Inflammatory macrophage treated with lipopolysaccharide for 4 hours (primary cell): ENCODE data around the gene SUSD3.

Experiments used
- DNase-seq: peaks from one replicate; pipeline ENCODE4 v3.0.0-alpha.2; 2020

SUSD3 gene

DNA sequence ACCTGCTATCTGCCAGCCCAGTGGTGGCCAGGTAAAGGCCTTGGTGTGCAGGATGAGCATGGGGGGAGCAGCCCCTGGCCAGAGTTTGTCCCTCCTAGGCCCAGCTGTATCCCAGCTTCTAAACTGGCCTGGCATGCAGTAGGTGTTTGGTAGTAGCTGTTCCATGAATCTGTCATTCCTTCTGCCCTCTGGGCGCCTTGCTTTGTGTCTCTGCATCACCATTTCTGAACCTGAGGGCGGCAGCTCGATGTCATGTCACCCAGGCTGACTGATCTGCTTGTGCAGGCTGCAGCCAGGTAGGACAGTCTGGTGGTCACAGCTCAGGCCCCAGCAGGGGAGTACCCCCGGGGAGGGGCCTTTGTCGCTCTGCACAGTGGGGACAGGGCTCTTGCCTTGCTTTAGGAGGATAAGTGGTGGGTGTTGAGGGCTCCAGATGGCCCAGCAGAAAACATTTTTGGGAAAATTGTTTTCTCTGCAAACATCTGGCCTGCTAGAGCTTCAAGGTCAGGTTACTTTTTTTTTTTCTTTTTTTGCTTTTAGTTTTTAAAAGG is 4.6 kb upstream of the SUSD3 start:
- DNase-seq: no peak

DNA sequence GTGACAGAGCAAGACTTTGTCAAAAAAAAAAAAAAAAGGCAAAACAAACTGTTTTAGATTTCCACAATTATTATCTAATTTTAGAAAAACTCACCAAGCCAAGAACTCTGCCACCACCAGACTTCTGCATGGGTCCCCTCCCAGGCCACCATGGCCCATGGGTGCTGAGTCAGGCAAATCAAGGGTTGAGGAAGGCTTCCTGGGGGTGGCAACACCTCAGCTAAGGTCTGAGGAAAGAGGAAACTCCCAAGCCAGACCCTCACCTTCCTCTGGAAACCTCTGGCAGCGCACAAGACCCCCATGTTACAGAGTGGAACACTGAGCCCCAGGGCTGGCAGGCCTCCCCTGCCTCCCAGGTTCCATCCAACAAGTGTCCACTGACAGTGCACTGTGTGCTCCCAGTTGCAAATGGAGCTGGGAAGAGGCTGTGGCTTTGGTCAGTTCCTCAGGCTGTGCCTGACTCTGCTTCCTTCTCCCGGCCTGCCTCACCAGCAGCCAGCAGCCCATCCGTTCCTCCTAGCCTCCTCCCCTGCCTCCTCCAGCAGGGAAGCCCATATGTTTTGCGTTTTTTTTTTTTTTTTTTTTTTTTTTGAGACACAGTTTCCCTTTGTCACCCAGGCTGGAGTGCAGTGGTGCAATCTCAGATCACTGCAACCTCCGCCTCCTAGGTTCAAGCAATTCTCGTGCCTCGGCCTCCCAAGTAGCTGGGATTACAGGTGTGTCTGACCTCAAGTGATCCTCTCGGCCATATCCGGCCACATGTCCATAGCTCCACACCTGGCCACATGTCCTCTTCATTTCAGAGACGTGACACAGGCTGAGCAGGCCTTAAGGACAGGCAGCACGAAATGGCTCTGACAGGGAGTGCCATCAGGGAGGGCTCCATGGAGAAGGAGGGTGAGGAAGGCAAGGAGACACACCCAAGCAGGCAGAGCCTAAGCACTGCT is 3.5 kb upstream of the SUSD3 start:
- DNase-seq: peak; percentile 48

DNA sequence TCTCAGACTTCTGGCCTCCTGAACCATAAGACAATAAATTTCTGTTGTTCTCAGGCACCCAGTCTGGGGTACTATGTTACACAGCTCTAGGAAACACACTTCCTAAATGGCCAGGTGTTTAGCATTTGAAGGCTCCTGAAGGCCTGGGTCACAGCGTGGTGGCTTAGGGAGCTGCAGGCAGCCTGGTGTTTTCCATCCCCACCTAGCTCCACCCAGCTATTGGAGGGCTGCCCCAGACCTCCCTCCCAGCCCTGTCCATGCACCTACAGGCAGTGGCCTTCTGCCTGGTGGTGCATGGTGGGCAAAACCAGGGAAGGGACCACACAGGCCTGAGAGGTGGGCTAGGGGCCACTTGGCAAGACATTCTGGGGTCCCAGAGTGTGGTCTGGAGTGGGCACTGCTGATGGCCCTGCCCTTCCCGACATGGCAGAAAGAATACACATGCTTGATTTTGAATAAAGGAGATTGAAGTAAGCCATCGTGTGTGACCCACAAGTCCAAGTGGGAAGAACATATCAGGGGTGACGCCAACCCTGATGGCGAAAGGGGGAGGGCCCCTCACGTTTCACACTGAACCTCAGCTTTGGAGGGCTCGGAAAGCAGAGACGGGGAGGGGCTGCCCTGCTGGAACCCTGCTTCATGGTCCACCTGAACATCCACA is 1.3 kb upstream of the SUSD3 start:
- no peak for DNase-seq

DNA sequence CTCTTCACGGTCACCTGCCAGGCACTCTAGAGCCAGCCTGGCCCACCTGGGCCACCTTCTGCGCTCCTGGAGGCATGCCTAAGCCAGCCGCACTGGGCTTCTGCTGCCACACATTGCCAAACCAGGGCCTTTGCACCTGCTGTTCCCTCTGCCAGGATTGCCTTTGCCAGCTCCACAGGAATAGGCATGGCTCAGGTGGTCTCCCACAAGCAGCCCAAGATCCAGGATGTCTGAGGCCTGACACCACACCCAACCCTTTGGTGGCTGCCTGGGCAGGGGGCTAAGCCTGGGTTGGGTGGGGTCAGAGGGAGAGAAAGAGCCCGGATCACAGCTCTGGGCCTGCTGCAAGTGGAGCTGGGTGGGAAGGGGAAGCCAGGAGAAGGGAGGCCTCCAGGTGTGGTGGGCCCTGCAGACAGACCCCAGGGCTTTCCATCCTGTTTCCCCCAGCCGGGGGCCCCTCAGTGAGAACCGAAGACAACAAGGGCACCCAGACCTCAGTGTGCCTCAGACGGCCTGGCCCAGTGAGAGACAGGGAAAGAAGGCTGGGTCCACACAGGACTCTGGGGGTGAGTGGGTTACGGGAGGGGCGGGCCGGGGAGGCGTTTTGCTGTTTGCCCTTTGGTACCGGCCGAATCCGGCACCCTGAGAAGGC is 672 bp upstream of the SUSD3 start:
- no peak for DNase-seq

DNA sequence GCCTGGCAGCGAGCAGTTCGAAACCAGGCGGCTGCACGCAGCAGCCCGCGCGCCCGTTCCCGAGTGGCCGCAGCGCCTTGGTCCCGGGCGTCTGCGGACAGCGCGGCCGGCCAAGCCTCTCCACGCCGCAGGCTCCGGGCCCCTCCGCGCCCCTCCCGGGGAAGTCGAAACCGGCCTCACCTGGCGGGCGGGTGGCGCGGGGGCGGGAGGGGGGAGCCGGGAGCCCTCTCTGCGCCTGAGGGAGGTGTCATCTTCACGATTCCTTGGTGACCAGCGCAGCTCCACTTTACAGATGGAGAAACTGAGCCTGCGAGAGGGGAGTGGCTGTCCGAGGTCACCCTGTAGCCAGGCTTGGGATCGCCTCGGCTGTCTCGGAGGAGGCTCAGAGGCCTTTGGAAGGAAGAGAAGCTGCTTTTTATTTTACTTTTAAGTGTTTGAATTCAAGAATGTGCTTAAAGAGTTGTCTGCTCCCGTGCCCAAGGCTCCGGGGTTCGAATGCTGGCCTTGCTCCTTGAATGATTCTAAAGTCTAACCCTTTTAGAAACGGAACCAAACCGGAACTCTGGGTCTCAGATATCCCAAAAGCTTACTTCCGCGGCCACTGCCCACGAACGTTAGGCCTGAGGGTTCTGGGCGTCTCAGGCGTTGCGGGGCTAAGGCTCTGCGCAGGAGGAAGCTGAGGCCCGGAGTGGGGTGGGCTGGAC is 662 bp downstream of the SUSD3 start:
- peak; percentile 49 for DNase-seq

DNA sequence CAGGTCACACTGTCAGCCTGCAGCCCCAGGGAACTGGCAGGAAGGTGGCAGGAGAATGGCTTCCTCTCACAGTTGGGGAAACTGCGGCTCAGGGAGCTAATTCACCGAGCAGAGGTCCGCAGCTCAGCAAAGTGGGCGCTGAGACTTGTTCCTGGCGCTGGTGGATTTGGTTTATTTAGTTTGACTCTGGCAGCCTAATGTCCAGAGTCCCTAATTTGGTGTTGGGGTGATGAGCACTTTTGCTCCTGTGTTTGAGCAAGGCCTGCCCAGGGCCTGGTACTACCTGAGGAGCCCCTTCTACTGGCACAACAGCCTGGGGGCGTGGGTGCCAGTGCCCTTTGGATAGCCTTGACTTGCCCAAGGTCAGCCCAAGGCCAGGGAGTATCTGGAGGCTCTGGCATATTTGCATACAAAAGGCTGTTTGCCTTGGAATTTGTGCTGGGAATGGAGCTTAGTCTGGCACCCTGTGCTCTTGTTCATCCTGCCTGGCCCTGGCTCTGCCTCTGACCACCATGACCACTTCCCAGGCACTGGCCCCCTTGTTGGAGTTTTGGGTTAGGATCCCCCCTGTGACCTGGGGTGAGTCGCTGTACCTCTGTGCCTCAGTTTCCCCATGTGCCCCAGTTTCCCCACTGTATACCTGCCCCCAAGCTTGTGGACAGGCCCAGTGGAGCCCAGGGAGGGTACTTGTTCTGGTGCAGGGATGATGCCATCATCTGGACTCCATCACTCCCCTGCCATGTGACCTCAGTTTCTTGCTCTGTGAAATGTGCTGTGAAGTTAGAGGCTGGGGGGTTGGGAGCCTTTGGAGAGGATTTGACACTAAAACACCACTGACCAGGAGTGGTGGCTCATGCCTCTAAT is 1.4 kb downstream of the SUSD3 start:
- no peak for DNase-seq

DNA sequence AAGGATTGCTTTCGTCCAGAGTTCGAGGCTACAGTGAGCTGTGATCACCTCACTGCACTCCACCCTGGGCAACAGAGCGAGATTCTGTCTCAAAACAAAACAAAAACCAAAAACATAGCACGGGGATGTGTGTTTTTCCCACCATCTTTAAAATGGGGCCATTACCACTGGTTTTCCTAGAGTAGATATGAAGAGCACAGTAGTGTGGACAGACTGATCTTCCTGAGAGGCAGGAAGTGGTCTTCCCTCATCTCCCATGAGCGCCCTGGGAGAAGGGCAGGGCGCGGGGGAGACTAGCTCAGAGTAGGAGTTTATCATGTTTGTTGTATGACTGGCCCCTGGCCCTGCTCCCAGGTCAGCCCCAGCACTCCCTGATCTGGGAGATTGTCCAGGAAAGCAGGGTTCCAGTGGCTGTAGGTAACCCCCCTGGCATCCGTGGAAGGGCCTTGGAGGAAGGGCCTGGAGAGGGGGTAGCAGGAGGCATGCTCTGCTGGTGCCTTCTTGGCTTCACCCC is 2.3 kb downstream of the SUSD3 start:
- DNase-seq: peak; percentile 22

DNA sequence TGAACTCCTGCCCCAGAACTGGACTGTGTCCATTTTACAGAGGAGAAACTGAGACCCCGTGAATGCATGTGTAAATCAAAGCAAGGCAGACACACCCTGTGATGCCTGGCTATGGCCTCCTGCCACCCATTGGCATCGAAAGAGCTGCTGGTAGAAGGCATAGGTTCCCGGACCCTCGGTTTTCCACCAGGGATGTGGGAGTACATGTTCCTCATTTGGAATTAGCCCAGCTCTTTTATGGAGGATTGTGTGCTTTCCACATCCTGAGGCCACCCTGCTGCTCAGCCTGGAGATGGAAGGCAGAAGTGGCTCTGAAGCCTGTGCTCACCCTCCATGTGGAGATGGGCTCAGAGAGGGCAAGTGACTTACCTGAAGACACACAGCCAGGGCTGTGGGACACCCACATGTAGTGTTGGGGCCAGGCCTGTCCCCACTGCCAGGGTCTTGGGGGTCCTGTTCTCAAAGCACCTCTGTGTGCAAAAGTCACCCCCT is 2.8 kb downstream of the SUSD3 start:
- no peak for DNase-seq

DNA sequence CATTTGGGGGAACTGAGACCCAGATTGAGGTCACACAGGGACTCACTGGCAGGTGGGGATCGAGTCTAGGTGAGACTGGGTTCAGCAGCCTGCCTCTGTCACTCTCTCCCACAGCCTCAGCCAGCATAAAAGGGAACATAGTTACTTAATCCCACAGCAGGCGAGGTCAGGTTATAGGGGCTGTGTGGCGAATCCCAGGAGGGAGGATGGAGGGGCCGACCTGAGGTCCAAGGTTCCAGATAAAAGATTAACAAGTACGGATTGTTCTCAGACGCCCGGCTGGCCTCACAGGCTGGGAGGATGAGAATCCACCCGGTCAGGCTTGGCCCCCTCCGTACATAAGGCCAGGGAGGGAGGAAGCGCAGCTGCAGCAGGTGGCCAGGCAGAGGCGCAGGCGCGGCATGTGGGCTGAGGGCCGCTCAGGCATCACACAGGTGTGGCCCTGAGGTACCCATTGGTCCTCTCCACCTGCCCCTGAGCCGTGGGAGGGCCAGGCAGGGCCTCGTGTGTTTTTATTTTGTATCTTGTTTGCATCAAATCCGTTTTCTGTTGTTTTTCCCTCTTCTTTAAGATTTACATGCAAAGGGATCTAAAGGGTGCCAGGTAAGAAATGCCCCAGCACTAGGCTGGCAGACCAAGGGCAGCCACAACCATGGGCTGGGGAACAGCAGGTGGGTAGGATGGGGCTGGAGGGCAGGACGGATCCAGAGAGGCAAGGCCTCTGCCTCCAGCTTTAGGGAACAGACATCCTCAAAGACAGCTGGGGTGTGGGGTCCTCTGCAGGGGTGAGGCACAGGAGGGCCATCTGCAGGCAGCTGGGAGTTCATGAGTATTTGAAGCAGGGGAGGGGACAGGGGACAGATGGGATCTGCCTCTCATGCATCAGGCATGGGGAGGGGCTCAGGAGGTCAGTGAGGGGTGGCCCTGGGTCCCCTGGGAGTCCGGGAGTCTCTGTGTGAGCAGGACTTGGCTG is 3.6 kb downstream of the SUSD3 start:
- no peak for DNase-seq

DNA sequence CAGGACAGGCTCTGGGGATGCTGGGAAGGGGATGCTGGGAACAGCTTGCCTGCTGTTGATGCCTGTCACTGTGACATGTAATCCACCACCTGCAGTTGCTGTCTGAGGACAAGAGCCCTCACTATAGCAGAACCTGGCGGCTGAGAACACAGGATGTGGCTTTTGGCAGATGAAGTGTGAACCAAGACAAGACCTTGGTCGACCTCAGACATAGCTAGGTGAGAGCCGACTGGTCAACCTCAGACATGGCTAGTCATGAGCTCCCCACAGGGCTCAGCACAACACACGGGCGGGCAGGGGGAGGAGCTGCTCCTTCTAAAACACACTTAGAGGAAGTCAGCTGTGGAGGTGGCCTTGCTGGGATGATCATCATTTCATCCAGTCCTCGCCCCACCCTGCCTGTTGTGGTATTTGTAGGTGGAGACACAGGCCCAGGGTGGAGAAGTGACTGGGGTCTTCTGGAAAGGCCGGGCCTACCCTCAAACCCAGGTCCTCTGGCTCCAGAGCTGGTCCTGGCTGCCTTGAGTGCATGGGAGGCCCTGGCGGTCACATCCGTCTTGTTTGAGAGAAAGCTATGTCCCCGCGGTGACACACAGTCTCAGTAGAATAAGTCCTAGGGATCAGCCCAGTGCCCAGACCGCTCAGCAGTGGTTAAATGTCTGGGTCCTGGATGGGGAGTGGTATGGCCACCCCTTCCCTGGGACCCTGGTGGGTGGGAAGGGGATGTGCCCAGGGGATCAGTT is 6.1 kb downstream of the SUSD3 start:
- peak; percentile 64 for DNase-seq

DNA sequence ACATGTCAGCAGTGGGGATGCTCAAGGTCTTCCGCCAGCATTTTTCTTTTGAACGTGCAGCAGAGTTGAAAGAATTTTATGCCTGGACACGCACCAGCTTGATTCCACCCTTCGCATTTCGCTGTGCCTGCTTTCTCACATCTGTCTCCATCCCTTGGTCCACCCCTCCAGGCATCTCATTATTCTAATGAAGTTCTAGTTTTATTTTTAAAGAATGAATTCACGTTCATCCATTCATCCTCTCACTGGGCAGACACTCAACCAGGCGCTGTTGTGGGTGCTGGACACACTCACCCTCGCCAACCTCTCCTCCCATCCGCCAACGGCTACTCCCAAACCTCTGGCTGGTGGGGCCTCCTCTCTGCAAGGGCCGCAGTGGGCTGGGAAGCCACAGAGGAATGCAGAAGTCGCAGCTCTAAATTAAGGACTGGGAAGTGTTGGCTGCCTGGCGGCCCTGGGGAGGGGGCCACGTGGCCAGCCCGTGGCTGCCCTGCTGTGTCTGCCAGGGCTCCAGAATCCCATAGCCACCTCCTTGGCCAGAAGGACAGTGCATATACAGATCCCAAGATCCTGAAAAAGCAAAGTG is 6.7 kb downstream of the SUSD3 start:
- peak; percentile 22 for DNase-seq

DNA sequence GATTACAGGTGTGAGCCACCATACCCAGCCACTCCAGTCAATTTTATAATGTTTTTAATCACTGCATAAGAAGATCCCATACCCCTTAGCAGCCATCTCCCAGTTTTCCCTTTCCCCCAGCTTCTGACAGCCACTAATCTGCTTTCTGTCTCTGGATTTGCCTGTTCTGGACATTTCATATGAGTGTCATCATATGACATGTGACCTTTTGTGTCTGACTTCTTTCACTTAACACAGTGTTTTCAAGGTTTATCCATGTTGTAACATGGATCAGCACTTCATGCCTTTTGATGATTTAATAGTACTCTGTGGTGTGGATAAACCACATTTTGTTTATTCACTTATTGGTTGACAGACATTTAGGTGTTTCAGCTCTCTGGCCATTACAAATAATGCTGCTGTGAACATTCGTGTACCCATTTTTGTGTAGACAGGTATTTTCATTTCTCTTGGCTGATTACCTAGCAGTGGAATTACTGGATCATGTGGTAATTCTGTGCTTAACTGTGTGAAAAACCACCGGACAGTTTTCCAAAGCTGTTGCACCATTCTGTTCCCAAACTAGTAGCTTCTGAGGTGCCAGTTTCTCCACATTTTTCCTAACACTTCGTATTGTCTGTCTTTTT is 8.6 kb downstream of the SUSD3 start:
- peak; percentile 60 for DNase-seq

DNA sequence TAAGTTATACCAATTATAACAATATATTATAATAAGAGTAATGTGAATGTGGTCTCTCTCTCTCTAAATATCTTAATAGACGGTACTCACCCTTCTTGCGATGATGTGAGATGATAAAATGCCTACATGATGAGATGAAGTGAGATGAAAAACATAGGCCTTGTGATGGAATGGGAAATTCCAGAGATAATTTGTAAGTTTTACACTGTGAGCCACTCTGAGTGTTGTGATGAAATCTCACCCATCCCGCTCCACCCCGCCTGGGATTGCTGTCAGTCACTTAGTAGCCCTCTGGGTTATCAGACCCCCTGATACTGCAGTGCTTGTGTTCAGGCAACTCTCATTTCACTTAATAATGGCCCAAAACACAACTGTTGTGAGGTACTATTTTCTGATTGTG is 10.5 kb downstream of the SUSD3 start:
- DNase-seq: no peak

DNA sequence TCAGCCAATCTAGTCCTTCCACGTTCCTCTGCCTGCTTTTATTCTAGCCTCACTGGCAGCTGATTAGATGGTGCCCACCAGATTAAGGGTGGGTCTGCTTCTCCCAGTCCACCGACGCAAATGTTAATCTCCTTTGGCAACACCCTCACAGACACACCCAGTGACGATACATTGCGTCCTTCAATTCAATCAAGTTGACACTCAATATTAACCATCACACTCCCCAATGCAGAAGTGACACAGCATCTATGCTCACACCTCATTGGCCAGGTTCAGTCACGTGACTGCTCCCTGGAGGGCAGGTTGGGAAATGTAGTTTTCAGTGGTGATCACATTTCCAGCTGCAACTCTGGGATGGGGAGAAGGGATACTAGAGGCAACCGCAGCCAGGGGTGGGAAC is 13.0 kb downstream of the SUSD3 start:
- no peak for DNase-seq

DNA sequence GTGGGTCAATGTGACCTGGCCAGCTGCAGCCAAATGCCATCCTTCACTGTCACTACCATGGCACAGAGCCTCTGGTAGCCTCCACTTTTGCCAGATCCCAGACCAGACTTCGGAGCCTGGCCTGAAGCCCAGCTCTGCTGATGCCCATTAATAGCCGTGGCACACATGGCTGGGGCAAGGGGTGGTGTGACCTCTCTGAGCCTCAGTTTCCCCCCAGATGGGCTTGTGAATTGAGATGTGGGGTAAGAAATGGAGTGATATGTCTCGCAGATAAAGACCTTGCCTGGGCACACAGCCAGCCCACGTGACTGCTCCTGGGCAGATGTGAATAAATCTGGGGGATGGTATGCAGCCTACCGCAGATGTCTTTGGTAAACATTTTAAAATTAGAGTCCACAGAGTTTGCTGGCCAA is 13.9 kb downstream of the SUSD3 start:
- DNase-seq: no peak

DNA sequence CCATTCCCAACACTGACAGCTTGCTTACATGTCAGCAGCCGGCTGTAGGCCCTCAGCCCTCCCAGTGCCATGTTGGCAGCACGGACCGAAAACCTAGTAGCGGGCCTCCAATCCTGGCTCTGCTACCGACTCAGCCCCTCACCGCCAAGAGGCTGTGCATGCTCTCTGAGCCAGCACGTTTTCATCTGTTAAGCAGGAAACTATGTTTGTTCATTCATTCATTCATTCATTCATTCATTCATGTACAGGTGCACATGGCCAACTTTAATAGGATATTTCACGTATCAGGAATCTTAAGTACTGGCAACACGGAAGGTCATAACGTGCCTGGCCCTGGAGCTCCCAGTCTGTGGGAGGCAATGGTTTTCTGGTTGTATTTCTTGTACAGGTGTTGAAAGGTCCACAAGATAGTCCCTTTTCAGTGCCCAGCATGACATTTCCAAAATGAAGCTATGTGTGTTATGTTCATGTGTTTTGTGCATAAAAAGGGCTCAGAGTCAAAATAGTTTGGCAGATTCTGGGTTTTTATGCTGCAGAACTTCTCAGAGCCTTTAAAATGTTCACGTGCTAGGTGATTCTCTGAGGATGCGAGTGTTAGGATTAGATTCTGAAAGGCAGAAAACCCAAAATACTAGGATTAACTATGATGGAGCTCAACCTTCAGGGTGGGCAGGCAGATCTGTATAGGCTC is 17.7 kb downstream of the SUSD3 start:
- DNase-seq: no peak

DNA sequence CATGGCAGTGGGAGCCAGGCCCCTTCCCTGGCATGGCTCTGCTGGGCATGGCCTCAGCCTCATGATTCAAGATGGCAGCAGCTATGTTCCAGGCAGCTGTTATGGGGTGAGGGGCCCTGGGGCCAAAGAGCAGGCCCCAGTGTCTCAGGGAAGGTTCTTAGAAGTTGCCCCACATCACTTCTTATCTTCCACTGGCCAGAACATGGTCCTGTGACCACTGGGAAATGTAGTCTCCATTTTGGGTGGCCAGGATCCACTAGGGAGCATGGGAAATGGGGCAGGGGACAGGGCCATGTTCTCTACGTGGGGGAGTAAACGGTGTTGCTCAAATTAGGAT is 18.3 kb downstream of the SUSD3 start:
- no peak for DNase-seq

DNA sequence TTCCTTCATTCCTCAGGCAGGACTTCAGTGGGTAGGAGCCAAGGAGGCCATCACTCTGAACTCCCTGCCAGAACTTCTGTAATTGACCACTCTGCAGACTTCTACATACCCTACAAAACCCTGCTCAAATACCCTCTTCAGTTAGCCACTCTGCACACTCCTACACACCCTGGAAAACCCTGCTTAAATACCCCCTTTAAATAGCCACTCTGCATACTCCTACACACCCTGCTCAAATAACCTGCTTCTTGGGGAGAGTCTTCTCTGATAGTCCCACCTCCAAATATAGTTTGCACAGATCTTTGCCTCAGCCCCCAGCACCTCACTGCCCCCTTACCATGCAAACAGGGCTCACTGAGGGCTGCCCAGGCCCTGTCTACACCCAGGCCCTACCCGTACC is 18.9 kb downstream of the SUSD3 start:
- no peak for DNase-seq
